NB4 (cell line): ENCODE measurements around the gene SARNP.

Source experiments
- DNase-seq: peaks from one replicate; pipeline ENCODE4 v3.0.0; 2010; ENCODE audit warnings: low read depth
- H3K4me3 ChIP-seq: one replicate; pipeline ENCODE4 v1.5.1; 2011; ENCODE audit warnings: mild to moderate bottlenecking, low read depth, low read length, moderate library complexity
- CTCF ChIP-seq: IDR thresholded peaks from one replicate; pipeline ENCODE4 v1.5.1; 2012; ENCODE audit warnings: low read depth, low read length
- MAX ChIP-seq: IDR thresholded peaks from 2 replicates; pipeline ENCODE4 v1.6.1; 2011; ENCODE audit warnings: low read depth, low read length
- MYC ChIP-seq: IDR thresholded peaks from 2 replicates; pipeline ENCODE4 v1.6.1; 2011; ENCODE audit warnings: low read depth, low read length
- POLR2A ChIP-seq: IDR thresholded peaks from 2 replicates; pipeline ENCODE4 v1.6.1; 2011; ENCODE audit warnings: mild to moderate bottlenecking; ENCODE audit not compliant: insufficient read length; ENCODE audit errors: extremely low read depth

The SARNP gene

DNA sequence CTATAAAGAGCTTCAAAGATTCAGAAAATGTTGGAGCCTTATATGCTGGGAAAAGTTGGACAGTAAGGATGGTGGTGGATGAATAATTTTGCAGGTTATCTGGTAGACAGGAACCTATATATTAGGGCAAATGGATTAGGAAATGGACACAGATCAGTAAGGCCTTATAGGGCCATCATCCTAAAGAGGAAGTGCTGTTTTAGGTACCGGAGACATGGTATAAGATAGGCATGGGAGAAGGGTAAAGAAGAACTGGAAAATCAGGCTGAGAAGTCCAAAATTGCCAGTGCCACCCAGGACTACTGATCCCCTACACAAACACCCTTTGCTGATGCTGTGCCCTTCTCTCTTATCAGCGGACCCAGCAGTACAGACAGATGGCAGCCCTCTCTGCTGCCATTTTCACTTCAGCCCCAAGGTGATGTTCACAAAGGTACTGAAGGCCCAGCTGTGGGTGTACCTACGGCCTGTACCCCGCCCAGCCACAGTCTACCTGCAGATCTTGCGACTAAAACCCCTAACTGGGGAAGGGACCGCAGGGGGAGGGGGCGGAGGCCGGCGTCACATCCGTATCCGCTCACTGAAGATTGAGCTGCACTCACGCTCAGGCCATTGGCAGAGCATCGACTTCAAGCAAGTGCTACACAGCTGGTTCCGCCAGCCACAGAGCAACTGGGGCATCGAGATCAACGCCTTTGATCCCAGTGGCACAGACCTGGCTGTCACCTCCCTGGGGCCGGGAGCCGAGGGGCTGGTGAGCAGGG, 69.1 kb downstream of the SARNP start:
- no peak for TF ChIP-seq CTCF
- TF ChIP-seq MYC: no peak
- no peak overlapping the region for H3K4me3 ChIP-seq
- no peak for DNase-seq

- DNase-seq: no peak
- no peak overlapping the region for H3K4me3 ChIP-seq
- TF ChIP-seq POLR2A: no peak
- TF ChIP-seq MYC: no peak
- no peak for TF ChIP-seq MAX
- no peak for TF ChIP-seq CTCF
Observed at GRCh38 chr12:55746913-55747231, 70.7 kb downstream of the SARNP start.

DNA sequence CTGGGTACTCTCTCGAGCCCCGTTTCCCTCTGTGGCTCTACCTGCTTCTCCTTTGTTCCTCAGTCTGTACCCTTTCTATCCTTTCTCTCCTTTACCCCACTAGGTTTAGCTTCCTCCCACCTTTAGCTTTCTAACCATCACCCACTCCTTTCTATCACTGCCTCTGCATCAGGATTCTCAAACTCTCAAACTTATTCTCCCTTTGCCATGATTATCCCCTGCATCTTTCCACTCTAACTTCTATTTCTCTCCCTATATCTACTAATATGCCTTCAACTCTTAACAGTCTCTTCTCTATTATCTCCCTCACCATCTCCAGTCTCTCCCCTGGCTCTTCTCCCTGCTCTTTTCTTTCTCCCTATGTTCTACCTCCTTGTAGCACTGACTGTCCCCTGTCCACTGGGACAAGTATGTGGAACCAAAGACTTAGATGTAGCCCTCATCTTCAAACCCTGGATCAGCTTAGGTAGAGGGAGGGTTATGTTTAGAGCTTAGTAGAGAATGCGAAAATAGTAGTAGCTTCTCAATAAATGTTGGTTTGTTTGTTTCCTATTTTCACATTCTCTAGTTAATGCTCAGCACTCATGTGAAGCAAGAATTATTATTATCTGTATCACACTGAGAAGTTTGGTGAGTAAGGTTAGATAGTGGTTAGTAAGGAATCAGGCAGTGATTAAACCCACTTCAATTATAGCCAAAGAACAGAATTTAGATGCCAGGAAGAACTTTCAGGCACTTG, 71.2 kb downstream of the SARNP start:
- TF ChIP-seq CTCF (no peak), MAX (no peak), POLR2A (no peak)
- H3K4me3 ChIP-seq: peak overlapping the region; percentile 39
- DNase-seq: no peak

GRCh38 chr12:55745361-55746173, 72.0 kb downstream of the SARNP start:
- DNase-seq: peak; percentile 90
- peak overlapping the region; percentile 75 for H3K4me3 ChIP-seq
- TF ChIP-seq CTCF: no peak
- no peak for TF ChIP-seq POLR2A

DNA sequence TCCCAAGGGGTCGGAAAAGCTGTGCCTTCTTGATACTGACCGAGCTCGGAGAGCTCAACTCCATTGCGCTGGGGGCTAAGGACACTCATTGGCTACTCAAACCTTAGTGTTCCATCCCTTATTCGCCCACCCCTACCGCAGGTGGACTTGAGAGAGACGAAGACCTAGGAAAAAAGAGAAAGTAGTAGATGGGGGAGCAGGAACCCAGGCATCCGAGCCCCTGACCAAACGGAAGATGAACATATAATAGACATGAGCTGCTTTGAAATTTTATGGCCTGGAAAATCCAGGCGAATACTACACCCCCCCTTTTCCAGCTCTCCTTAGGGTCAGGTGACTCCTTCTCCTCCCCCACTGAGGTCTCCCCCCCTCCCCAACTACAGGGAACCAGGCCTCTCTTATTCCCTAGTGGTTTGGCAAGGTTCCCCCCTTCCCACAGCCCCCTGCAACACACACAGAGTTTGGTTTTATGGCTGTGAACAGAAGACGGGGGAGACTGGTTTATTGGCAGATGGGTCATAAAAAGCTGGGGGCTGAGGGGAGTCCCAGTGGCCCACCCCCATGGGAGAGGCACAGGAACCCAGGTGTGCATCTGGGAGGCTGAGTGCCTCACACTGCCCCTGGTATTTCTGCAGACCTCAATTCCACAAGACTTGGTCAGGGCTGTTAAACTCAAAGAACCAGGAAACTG, 73.0 kb downstream of the SARNP start:
- peak overlapping the region; percentile 75 for H3K4me3 ChIP-seq
- peak; percentile 63 for DNase-seq
- no peak for TF ChIP-seq MAX
- no peak for TF ChIP-seq CTCF
- no peak for TF ChIP-seq MYC
- TF ChIP-seq POLR2A: no peak
